Right cardiac atrium (tissue), 5 donors: ENCODE results near the gene PUS10. TPM values are rescaled to one million over a fixed set of nuclear protein-coding genes. Genes with fewer than 3 reads are reported as not detected.

Experiments
- polyA plus RNA-seq: library from polyadenylated mRNA; stranded (reverse); fragments of 200-250 nt; gene quantifications from one replicate; pipeline ENCODE4 v1.2.3, GENCODE V29; 2013
- total RNA-seq, 4 donors: library from RNA; stranded (reverse); fragmentation: NEBNext Ultra II Directional; extraction: Animal tissue kit (Norgen Biotek cat#: 25700); gene quantifications; one replicate each; pipeline ENCODE4 v1.2.1, GENCODE V29; 2021
- donor health status: healthy with polysubstance abuse.
- donor health status: DM: no; HTN: yes; CAD: no.
- donor health status: DM: no; HTN: no; CAD: no.
- donor health status: DM: no; HTN: yes; CAD: no; lungs with severe emphysema.
- donor health status: DM: yes; HTN: yes; CAD: no.

PUS10 gene
- total and polyA plus RNA-seq, 5 donors, result 2.9 to 4.6 (median 3.5) TPM

Other genes starting within 250 kb of the PUS10 start
- 1 to 10 TPM; 5.7 to 8.0 (median 6.4) TPM for gene REL, start 136.7 kb downstream of the PUS10 start, total RNA-seq
- 1.8 TPM for gene REL, start 136.7 kb downstream of the PUS10 start, polyA plus RNA-seq
- 10 to 100 TPM; 19.8 to 23.8 (median 21.5) TPM for gene PEX13, start 535 bp downstream of the PUS10 start, total RNA-seq
- 12.4 TPM for gene PEX13, start 535 bp downstream of the PUS10 start, polyA plus RNA-seq
- gene SANBR, start 47.6 kb upstream of the PUS10 start, total RNA-seq, result 1 to 10 TPM; 5.1 to 6.4 (median 6.1) TPM
- gene SANBR, start 47.6 kb upstream of the PUS10 start, polyA plus RNA-seq, result 3.4 TPM
- gene C2orf74, start 143.9 kb upstream of the PUS10 start, total RNA-seq, result 10 to 100 TPM; 14.5 to 34.8 (median 22.4) TPM
- gene C2orf74, start 143.9 kb upstream of the PUS10 start, polyA plus RNA-seq, result 63.3 TPM